Loucy (cell line): ENCODE measurements around the gene TMIGD2.

Source experiments
- H2AFZ ChIP-seq: fragments of 200-600 bp; sonication (generic); 2 replicates; pipeline ENCODE4 v1.6.0; 2016; ENCODE audit warnings: antibody characterized with exemption, mild to moderate bottlenecking, low read length, moderate library complexity
- H3F3A ChIP-seq: fragments of 200-600 bp; 2 replicates; pipeline ENCODE4 v1.6.0; 2016; ENCODE audit warnings: antibody characterized with exemption, low read depth, mild to moderate bottlenecking
- H3K27me3 ChIP-seq: fragments of 200-600 bp; sonication (generic); 2 replicates; pipeline ENCODE4 v1.6.1; 2014; ENCODE audit warnings: low read length, mild to moderate bottlenecking; ENCODE audit not compliant: insufficient read depth, poor library complexity, severe bottlenecking
- H3K36me3 ChIP-seq: fragments of 200-600 bp; sonication (generic); 2 replicates; pipeline ENCODE4 v1.6.1; 2016; ENCODE audit warnings: low read length; ENCODE audit not compliant: insufficient read depth
- H3K4me1 ChIP-seq: fragments of 200-600 bp; sonication (generic); 2 replicates; pipeline ENCODE4 v1.5.1; 2014; ENCODE audit warnings: low read length, mild to moderate bottlenecking; ENCODE audit not compliant: insufficient read depth, poor library complexity, severe bottlenecking
- H3K4me2 ChIP-seq: fragments of 200-600 bp; sonication (generic); 2 replicates; pipeline ENCODE4 v1.6.0; 2014; ENCODE audit warnings: antibody characterized with exemption, low read length, low read depth, mild to moderate bottlenecking; ENCODE audit not compliant: poor library complexity, severe bottlenecking
- H3K4me3 ChIP-seq: fragments of 200-600 bp; sonication (generic); 2 replicates; pipeline ENCODE4 v1.5.1; 2014; ENCODE audit warnings: low read length, mild to moderate bottlenecking, mixed read lengths; ENCODE audit not compliant: poor library complexity, severe bottlenecking
- H3K79me2 ChIP-seq: fragments of 200-600 bp; sonication (generic); 2 replicates; pipeline ENCODE4 v1.6.1; 2014; ENCODE audit warnings: low read length; ENCODE audit not compliant: insufficient read depth
- H3K9ac ChIP-seq: fragments of 200-600 bp; sonication (generic); 2 replicates; pipeline ENCODE4 v1.6.0; 2014; ENCODE audit warnings: mild to moderate bottlenecking, low read depth, low read length, moderate library complexity; ENCODE audit not compliant: poor library complexity, severe bottlenecking
- H3K9me2 ChIP-seq: fragments of 200-600 bp; sonication (generic); replicated peaks from 2 replicates; pipeline ENCODE4 v1.6.1; 2016; ENCODE audit warnings: low read depth, low read length, mixed read lengths
- H3K9me3 ChIP-seq: fragments of 200-600 bp; sonication (generic); 2 replicates; pipeline ENCODE4 v1.6.1; 2014; ENCODE audit warnings: mild to moderate bottlenecking, antibody characterized with exemption, low read length, low read depth; ENCODE audit not compliant: insufficient read depth
- H4K20me1 ChIP-seq: fragments of 200-600 bp; sonication (generic); 2 replicates; pipeline ENCODE4 v1.6.0; 2014; ENCODE audit warnings: antibody characterized with exemption, low read length, mild to moderate bottlenecking; ENCODE audit not compliant: insufficient read depth, poor library complexity, severe bottlenecking
- CTCF ChIP-seq: fragments of 200-600 bp; sonication (generic); conservative IDR thresholded peaks from 2 replicates; pipeline ENCODE4 v1.5.1; 2014; ENCODE audit warnings: mild to moderate bottlenecking, antibody characterized with exemption, low read length
- EZH2phosphoT487 ChIP-seq: fragments of 200-600 bp; IDR thresholded peaks from 2 replicates; pipeline ENCODE4 v1.6.1; 2018; ENCODE audit warnings: antibody characterized with exemption, mild to moderate bottlenecking, moderate library complexity, borderline replicate concordance

TMIGD2 gene

GRCh38 chr19:4267101-4267900 is 34.9 kb downstream of the TMIGD2 start:
- Histone ChIP-seq H3K4me1 (no peaks in the 10 kb centered on the region), H3F3A (no peaks in the 10 kb centered on the region), H3K4me2 (no peak overlapping the region), H2AFZ (no peak overlapping the region), H3K9ac (no peak overlapping the region), H3K4me3 (no peak overlapping the region), H3K79me2 (no peaks in the 10 kb centered on the region), H3K36me3 (peaks cover 15% of the 10 kb centered on the region; the same call in 1 of the 2 replicates), H3K27me3 (no peaks in the 10 kb centered on the region), H3K9me3 (no peaks in the 10 kb centered on the region), H4K20me1 (peaks cover 3% of the 10 kb centered on the region), H3K9me2 (no peaks in the 10 kb centered on the region)
- TF ChIP-seq CTCF (peak; percentile 77), EZH2phosphoT487 (no peak)

- H3K9me2 ChIP-seq, result no peaks in the 10 kb centered on the region
- no peak overlapping the region for H2AFZ ChIP-seq
- no peaks in the 10 kb centered on the region for H3K79me2 ChIP-seq
- H3F3A ChIP-seq, result no peaks in the 10 kb centered on the region
- peaks cover 19% of the 10 kb centered on the region; the same call in 1 of the 2 replicates for H3K36me3 ChIP-seq
- H3K9me3 ChIP-seq, result no peaks in the 10 kb centered on the region
- no peak overlapping the region for H3K9ac ChIP-seq
- H3K4me3 ChIP-seq, result no peak overlapping the region
- H3K27me3 ChIP-seq, result no peaks in the 10 kb centered on the region
- H4K20me1 ChIP-seq, result peaks cover 3% of the 10 kb centered on the region
- H3K4me2 ChIP-seq, result no peak overlapping the region
- no peak for TF ChIP-seq EZH2phosphoT487
- no peak for TF ChIP-seq CTCF
- H3K4me1 ChIP-seq, result no peaks in the 10 kb centered on the region
Measured at GRCh38 chr19:4266253-4267000, 35.8 kb downstream of the TMIGD2 start.

GRCh38 chr19:4264812-4265211 is 37.4 kb downstream of the TMIGD2 start:
- peaks cover 26% of the 10 kb centered on the region; the same call in 1 of the 2 replicates for H3K36me3 ChIP-seq
- H3K4me2 ChIP-seq, result no peak overlapping the region
- H4K20me1 ChIP-seq, result peaks cover 3% of the 10 kb centered on the region
- H3K4me1 ChIP-seq, result no peaks in the 10 kb centered on the region
- no peak overlapping the region for H3K4me3 ChIP-seq
- H3K79me2 ChIP-seq, result no peaks in the 10 kb centered on the region
- H3K9ac ChIP-seq, result no peak overlapping the region
- H3K9me2 ChIP-seq, result no peaks in the 10 kb centered on the region
- H2AFZ ChIP-seq, result no peak overlapping the region
- TF ChIP-seq CTCF (no peak), EZH2phosphoT487 (no peak)
- H3F3A ChIP-seq, result no peaks in the 10 kb centered on the region
- no peaks in the 10 kb centered on the region for H3K27me3 ChIP-seq
- no peaks in the 10 kb centered on the region for H3K9me3 ChIP-seq
